HG03060 (cell line): ENCODE measurements around the gene EDEM1.
"Not testable (repeated sequence)": the region's sequence is repeated elsewhere in the genome, so short reads cannot be mapped to it uniquely, and the experiment has no call there.

Experiments used
- ATAC-seq: cut with Tn5 transposase; IDR thresholded peaks from one replicate; pipeline ENCODE4 v1.9.1; 2021; ENCODE audit warnings: low read depth, moderate number of reproducible peaks; ENCODE audit not compliant: unreplicated experiment

Gene EDEM1

DNA sequence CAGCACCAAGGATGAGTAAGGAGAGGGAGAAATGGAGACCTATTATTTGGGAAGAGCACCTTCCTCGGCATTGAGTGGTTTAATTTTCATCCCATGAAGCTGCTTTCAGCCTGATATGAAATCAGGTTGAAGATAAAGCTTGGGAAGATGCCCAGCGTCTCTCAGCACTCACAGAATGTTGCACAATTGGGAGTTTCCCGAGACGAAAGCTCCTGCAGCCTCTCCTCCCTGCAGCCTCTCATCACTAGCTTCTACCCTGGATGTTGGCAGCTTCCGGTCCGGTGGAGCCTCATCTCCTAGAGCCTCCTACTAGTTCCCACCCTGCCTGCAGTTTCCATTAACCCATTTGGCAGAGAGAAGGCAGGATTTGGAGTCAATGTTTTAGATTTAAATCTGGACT, 40.3 kb downstream of the EDEM1 start:
- ATAC-seq = no peak

DNA sequence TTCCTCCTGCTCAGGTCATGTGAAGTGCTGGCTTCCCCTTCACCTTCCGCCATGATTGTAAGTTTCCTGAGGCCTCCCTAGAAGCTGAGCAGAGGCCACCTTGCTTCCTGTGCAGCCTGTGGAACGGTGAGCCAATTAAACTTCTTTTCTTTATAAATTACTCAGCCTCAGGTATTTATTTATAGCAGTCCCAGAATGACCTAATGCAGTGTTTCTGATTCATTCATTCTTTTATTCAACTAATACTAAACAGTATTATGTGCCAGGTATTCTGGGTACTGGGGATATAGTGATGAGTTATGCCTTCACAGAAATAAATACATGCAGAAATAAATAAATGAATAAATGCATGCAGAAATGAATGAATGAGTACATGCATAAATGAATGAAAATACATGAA, 41.9 kb downstream of the EDEM1 start:
- no peak for ATAC-seq

DNA sequence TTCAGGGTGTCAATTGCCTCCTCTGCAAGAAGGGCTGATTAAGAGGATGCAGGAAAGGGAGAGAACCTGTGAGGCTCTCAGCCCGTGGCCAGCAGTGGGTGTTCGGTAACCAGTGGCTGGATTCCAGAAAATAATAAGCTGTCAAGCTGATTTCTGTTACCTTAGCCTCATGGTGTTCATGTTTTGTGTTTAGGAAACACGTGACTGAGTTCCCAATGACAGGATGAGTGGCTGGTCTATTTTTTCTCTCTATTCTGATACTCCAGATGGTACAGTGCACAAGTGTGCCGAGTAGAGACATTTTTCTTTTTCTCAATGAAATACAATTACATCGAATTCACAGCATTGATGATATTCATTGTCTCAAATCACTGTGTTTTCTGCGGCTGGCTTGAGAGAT, 43.6 kb downstream of the EDEM1 start:
- no peak for ATAC-seq

DNA sequence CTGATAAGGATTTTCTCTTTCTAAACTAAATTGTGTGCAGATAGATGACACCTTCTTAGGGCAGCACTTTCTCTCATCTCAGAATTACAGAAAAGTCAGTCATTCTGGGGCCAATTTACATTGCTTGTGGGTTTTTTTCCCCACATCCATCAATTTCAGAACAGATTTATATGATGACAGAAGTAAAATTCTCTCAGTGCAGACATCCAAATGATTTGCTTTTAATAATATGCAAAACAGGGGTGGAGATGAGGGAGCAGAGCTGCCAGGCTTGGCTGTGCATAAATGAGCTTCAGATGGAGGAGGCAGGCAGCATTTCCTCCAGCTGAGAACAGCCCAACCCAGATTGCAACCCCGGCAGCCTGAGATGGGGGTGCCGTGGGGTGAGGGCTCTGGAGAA, 44.0 kb downstream of the EDEM1 start:
- no peak for ATAC-seq

DNA sequence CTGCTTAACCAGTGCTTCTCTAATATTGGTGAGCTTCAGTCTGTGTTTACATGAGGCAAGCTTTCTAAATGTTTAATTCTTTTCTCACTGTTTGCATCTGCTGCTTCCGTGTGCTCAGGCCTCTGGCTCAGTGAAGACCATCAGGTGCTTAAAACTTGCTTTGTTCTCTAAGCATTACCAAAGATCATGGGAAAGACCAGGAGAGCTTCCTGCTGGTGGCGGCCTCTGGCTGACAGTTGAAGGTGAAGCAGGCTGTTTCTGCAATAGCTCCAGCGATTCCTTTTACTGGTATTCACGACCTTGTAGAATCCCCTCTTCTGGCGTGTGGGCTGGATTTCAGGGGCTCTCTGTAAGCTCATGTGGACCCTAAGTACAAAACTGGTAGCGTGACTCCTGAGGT, 45.1 kb downstream of the EDEM1 start:
- ATAC-seq = no peak

DNA sequence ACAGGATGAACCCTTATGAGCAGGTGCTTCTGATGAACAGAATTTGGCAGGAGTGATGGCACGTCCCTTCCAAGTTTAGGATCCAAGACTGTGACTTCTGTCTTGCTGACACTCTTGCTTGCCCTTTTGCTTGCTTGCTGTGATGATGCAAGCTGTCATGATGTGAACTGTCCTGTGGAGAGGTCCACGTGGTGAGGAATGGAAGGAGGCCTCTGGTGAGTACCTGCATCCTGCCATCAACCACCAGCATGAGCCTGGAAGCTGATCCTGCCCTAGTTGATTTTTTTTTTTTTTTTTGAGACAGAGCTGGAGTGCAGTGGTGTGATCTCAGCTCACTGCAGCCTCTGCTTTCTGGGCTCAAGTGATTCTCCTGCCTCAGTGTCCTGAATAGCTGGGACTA, 45.5 kb downstream of the EDEM1 start:
- no peak for ATAC-seq

DNA sequence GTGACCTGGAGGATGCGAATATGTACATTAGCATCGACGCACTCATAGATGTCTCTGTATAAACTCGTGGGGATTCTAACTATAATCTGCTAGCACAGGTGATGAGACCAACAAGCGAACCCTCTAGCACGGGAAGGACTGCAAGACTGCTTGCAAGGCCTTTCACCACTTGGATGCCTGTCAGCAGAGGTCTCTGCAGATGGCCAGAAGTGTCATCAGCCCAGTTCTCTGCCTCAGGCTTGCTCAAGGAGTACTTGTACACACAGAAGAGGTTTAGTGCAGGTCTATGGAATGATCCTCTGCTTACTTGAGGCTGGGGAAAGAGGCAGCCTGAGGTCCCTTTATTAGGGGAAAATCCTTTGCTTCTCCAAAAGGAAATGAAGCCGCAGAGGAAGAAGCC, 48.1 kb downstream of the EDEM1 start:
- no peak for ATAC-seq

DNA sequence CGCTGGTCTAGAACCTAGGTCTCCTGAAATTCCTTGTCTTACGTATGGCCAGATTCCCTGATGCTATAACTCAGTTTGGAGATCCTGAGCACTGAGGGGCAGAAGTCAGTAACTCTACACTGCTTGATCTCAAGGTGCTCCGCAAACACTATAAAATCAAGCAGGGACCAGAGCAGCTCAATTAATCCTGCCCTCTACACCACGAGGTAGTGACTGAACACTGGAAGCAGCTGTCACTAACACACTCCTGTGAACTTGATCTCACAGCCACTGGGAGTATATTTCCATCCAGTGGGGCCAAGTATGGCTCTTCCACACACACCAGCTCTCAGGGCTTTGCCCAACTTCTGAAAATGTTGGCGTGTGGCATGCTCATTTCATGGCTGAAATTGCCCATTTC, 51.0 kb downstream of the EDEM1 start:
- no peak for ATAC-seq

DNA sequence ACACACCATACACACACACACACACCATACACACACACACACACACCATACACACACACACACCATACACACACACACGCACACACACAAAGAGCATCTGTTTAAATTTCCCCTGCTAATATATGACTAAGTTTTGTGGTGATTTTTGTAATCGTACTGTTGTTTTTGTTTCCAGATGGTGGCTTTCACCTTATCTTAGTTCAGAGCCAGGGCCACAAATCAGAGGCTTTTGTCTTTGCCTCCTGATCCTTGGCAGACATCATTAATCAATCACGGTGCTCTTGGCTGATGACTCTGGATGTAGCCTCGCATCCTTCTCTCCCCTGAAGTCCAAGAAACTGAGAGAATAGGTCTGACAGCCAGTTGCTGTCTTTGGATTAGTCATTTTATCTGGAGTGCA, 52.1 kb downstream of the EDEM1 start:
- ATAC-seq = no peak

DNA sequence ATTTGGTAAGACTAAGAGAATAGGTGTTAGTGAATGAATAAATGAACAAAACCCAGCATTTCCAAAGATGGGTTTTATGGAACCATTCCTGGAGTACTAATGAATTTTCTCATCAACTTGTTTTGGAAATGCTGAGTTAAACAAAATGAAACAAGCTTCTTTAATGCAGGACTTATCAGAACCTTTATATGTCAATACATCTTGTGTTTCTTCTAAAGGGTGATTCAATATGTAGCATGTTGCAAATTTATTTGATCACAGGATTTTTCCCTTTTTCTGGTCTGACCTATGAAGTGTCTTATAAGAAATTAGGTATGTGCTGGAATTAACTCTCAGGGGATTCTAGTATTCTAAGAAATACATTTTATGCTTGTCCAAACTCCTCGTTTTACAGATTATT, 53.2 kb downstream of the EDEM1 start:
- no peak for ATAC-seq

DNA sequence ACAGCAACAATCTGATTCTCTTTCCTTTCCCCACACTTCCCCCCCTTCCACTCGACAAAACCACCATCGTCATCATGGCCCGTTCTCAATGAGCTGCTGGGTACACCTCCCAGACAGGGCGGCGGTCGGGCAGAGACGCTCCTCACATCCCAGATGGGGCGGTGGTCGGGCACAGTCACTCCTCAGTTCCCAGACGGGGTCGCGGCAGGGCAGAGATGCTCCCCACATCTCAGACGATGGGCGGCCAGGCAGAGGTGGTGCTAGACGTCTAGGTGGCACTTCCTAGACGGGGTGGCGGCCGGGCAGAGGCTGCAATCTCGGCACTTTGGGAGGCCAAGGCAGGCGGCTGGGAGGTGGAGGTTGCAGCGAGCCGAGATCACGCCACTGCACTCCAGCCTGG, 55.3 kb downstream of the EDEM1 start:
- not testable (repeated sequence) for ATAC-seq

DNA sequence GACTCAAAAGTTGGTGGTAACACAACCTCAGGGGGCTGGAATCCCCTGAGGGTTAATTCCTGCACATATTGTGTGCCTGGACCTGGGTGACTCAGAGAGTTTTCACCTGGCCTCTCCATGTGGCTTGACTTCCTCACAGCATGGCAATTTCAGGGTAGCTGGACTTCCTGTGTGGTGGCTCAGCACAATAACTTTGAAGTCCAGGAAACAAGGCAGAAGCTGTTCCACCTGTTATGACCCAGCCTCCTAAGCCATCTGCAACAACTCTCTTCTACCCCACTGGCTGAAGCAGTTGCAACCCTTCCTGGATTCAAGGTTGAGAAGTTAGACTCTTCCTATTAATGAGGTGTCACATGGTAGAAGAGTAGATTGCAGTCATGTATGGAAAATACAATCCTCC, 58.4 kb downstream of the EDEM1 start:
- no peak for ATAC-seq

DNA sequence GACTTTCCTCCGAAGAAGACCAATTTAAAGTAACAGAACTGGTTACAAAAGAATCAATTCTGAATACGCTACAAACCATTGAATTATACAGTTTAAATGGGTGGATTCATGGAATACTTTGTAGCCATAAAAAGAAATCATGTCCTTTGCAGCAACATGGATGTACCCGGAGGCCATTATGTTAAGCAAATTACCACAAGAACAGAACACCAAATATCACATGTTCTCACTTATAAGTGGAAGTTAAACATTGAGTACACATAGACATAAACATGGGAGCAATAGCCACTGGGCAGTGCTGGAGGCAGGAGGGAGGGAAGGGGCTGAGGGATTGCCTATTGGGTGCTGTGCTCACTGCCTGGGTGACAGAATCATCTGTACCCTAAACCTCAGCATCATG, 61.3 kb downstream of the EDEM1 start:
- no peak for ATAC-seq

DNA sequence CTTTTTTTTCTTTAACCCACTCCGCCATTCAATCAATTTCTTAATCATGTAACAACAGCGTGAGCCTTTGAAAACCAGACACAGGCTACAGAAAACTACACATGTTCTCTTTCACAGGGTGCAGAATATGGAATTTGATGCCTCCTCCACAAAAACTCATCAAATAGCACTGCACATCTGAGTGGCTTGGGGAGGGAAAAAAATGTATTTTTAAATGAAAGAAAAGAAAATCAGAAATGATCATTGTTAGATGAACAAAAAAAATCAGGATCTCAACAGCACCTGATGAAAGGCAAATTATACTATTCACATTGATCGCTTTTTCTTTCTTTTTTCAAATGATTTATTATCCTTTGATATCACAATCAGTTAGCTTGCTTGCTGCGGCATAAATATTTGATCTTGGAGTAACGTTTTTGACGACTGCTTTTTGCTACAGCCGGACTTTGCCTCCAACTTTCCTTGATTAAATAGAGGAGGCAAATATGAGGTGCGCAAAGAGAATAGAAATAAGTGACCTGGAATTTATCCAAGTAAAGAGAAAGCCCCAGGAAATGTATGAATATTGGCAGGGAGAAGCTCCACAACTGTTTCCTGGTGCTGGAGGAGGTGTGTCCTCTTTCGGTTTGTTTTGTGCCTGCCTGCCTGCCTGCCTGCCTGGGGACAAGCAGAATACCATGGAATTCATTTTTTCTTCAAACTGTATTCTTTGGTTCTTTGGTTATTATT, 63.1 kb downstream of the EDEM1 start:
- ATAC-seq = no peak

DNA sequence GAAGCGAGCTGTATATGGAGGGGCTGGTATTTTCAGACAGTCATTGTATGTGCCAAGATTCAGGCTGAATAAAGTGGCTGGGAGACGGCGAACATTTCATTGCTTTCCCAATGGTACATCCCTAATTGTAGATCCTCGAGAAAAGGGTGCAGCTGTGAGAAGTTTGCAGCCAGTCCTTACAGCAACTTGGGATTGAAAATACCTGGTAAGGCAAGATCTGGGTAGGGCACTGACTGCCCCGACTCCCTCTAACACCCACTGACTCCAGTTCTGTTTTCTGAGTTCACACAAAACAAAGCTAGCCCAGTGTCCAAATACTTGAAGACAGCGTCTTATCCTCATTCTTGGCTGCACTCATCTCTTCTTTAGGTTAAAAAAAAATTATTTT, 63.7 kb downstream of the EDEM1 start:
- ATAC-seq = no peak

DNA sequence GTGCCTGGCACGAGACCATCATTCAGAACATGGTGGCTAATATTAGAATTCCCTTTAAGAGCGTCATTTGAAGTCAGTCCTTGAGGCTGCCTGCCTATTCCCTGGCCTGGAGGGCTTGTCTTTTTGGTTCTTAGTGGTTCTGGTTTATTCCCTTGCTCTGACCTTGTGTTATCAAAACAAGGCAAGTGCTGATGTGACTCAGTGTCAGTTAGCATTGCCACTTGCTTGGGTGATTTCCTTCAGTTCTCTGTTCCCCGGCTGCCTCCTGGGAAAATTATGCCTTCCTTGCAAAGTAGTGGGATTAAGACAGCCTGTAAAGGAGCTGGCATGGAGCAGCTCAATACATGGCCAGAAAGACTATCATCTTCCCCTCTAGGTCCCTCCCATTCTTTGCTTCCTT, 64.6 kb downstream of the EDEM1 start:
- ATAC-seq = no peak

DNA sequence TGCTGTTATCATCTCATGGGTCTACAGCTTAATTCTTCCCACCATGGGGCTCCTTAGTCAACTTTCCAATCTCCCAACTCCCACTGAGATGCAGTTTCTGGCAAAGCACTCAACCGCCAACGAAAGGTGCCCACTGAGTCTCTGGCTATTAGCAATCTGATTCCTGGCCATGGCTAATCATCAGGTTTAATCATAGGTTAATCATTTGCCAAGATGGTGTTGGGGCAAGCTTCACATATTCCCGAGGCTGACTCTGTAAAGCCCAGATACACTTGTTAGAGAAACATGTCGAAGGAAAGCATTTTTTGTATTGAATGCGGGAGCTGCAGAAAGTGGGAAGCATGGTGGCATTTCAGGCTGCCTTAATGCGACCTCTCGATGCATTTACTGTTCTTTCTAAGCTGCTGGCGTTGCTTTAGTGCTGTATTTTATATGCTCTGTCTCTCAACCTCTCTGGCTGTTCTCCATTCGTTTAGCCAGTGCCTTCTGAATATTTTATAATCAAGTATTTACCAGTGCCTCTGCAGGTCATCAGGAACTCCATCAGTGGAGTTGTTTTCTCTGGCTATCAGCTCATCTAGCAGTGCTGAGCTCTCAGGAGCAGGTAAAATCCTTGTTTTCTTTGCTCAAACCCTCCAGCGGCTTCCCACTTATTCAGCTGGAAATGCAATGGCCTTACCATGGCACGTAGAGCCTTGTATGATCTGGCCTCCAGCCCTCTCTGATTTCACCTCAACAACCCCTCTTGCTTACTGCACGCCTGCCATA, 67.0 kb downstream of the EDEM1 start:
- ATAC-seq = no peak

DNA sequence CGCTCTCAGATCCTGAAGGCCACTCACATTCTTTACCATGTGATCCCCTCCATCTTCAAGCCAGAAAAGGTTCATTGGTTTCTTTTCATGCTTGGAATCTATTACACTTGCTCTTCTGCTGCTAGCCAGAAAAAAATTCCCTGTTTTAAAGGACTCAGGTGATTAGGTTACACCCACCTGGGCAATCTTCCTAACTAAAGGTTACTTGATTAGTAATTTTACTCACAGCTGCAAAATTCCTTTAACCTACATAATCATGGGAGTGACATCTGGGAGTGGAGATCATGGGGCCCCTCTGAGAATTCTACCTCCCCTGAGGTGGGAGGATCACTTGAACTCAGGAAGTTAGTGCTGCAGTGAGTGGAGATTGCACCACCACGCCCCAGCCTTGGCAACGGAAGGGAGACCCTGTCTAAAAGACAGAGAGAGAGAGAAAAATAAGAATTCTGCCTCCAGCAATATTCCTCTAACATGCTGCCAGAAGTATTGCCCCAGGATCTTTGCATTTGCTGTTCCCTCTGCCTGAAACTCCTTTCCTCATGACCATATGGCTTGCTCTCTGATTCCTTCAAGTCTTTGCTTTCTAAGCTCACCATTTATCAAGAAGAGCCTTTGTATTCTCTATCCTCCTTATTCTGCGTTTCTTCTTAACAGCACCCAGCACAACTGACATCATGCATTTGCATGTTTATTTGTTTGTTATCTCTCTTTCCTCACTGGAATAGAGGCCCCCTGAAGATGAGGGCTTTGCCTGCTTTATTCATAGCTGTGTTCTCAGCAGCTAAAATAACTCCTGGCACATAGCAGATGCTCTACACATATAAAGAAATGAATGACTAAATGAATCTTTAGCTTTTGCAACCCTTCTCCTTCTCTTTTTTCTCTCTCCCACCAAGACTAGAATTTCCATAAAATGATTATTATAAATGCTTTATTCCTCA, 68.2 kb downstream of the EDEM1 start:
- no peak for ATAC-seq

DNA sequence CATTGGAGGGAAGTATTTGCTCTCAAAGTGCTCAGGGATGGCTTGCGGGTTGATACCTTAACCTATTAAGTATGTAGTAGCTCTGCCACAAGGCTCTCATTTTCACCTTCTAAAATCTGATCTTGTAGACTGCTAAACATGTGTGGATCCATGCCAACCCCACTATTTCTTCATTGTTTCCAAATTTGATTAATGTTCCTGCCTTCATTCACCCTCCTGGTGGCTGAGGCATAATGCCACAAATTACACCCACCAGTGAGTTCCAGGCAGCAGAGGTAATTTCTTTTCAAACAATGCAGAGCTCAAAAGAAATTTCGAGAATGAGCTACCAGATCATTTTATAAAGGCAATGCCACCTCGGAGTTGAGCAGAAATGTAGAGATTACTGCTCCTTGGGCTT, 71.0 kb downstream of the EDEM1 start:
- ATAC-seq = no peak

DNA sequence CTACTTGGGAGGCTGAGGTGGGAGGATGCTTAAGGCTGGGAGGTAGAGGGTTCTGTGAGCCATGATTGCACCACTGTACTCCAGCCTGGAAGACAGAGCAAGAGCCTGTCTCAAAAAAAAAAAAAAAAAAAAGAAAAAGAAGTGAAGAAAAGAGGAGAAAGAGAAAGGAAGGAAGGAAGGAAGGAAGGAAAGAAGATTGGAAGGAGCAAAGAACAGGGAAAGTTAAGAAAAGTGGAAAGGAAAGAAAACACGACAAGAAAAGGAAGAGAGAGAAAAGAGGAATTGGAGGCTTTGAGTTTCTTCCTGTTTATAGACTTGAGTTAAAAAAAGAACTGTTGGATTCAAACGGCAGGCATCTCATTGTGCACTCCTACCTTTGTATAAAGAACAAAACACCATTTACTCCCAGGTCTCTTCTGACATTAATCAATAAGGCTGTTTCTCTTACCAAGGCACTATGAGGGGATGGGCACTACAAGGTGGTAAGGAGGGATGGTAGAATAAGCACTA, 73.5 kb downstream of the EDEM1 start:
- no peak for ATAC-seq

DNA sequence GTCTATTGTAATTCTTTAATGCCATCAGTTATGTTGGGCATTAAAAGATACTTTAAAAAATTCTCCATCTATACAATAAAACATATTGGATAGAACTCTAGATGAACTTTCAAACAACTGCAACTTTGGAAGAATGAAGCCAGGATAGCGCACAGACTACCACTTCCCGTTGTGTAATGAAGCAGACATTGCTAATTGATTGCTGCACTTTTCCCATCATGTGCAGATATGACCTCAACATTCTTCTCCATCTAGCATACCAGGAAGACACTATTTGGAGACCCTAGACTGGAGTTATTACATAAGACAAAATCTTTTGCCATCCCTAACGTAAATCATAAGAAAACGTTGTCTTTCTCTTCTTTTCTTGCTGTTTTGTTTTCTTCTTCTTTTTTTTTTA, 75.0 kb downstream of the EDEM1 start:
- ATAC-seq = no peak
